Right atrium auricular region (tissue), 2 donors: ENCODE measurements around the gene PALM3. TPM values are rescaled to one million over a fixed set of nuclear protein-coding genes. Genes with fewer than 3 reads are reported as not detected.

ENCODE experiments used
- DNase-seq: peaks from one replicate; pipeline ENCODE4 v3.0.0-alpha.2; 2019; ENCODE audit warnings: low spot score
- H3K27ac ChIP-seq, 2 donors: fragments of 200-600 bp; sonication (generic); 1 replicate in 1 of 2; 2 replicates in 1 of 2; pipeline ENCODE4 v1.5.1; 2016 to 2019
- H3K27me3 ChIP-seq, 2 donors: fragments of 200-600 bp; sonication (generic); one replicate each; pipeline versions ENCODE4 v1.5.1 to v1.6.0; 2017 to 2019
- H3K36me3 ChIP-seq: fragments of 200-600 bp; sonication (generic); one replicate; pipeline ENCODE4 v1.5.1; 2016
- H3K4me1 ChIP-seq, 2 donors: fragments of 200-600 bp; sonication (generic); one replicate each; pipeline versions ENCODE4 v1.5.1 to v1.6.0; 2017 to 2019
- H3K4me3 ChIP-seq, 2 donors: fragments of 200-600 bp; sonication (generic); 1 replicate in 1 of 2; 2 replicates in 1 of 2; pipeline ENCODE4 v1.5.1; 2017 to 2019; ENCODE audit warnings: mild to moderate bottlenecking in 1 of 2, moderate library complexity in 1 of 2
- H3K9me3 ChIP-seq, 2 donors: fragments of 200-600 bp; sonication (generic); one replicate each; pipeline ENCODE4 v1.5.1; 2019
- total RNA-seq, 2 donors: library from RNA; depleted of rRNA; stranded (reverse); fragments of >200 nt; gene quantifications; one replicate each; pipeline ENCODE4 v1.1.0, GENCODE V29; 2016
- TF ChIP-seq, protein P1 (sequence below), 2 donors: fragments of 200-600 bp; sonication (generic); IDR thresholded peaks; one replicate each; pipeline ENCODE4 v1.5.1; 2019; ENCODE audit warnings: antibody characterized with exemption in 2 of 2

PALM3 gene, protein sequence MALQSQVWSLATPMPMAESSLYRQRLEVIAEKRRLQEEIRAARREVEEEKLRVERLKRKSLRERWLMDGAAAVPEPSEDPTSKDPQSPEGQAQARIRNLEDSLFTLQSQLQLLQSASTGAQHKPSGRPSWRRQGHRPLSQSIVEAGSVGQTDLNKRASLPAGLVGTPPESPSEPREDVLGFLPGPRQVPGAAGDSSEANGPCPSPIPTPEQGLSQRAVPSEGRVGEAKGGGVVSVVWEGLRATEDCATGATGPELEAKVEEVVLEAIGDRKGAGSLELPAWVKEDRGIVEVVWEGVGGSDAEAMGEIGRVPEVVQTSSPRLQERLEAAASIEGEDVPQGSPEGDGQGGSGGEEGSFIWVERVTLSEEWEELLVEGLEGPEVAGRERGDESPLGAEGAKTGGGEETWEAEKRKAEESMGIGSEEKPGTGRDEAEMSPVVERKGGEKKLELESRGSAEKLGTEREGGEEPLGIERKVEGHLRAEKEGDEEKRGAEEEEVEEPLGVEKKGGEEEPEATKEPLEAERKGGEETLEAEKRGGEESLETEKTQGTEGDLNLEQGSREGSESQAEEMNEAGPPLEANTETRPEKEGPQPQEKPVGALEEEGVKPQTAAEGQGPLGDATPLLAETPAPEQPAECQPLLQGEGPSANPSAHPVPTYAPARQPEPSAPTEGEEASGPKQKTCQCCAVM
- under 1 TPM; 0.28 to 0.37 TPM for total RNA-seq

DNA sequence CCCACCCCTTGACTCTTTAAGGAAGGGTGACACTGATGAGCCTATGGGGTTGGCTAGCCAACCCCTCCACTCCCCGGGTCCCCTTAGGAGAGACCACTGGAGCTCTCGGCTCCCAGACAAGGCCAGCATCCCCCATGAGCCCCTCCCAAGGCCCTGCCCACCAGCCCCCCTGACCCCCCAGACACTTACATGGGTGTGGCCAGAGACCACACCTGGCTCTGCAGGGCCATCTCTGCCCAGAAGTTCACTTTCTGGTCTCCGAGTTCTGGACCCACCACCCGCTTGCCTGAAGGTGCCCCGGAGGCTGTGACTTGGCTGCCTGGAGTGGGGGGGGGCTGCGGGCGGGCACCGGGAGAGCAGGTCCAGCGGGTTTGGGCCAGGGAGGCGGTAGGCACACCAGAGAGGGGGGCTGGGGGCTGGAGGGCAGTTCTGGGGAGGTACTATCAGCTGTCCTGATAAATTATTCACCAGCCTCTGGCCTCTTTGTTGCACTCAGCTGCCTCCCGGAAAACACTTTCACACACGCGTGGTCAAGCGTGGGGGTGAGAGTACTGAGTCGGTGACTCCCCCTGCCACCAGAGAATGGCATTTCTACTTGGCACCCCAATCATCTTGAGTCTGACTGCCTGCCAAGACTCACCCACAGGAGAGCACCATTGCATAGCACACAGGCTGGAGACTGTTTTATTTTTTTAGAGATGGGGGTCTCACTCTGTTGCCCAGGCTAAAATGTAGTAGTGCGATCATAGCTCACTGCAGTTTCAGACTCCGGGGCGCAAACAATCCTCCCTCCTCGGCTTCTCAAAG, at the start of gene PALM3:
Gene PALM3, minus strand, starts transcription at position 326 of the 807 bp plus-strand sequence. Its CDS starts 96 bp downstream, at position 230.
- TF ChIP-seq, protein P1, sequence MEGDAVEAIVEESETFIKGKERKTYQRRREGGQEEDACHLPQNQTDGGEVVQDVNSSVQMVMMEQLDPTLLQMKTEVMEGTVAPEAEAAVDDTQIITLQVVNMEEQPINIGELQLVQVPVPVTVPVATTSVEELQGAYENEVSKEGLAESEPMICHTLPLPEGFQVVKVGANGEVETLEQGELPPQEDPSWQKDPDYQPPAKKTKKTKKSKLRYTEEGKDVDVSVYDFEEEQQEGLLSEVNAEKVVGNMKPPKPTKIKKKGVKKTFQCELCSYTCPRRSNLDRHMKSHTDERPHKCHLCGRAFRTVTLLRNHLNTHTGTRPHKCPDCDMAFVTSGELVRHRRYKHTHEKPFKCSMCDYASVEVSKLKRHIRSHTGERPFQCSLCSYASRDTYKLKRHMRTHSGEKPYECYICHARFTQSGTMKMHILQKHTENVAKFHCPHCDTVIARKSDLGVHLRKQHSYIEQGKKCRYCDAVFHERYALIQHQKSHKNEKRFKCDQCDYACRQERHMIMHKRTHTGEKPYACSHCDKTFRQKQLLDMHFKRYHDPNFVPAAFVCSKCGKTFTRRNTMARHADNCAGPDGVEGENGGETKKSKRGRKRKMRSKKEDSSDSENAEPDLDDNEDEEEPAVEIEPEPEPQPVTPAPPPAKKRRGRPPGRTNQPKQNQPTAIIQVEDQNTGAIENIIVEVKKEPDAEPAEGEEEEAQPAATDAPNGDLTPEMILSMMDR (IDR thresholded peaks at IDR 0.05), result no peak
- no peaks in the 10 kb centered on the region for H3K27me3 ChIP-seq
- no peak within 1 kb of the TSS for H3K4me3 ChIP-seq
- no peaks in the 10 kb centered on the region for H3K9me3 ChIP-seq
- H3K4me1 ChIP-seq, result peaks cover 0 to 14% of the 10 kb centered on the region in 2 donors
- H3K27ac ChIP-seq, result no peak within 1 kb of the TSS
- no peak for DNase-seq
- no peaks in the 10 kb centered on the region for H3K36me3 ChIP-seq

DNA sequence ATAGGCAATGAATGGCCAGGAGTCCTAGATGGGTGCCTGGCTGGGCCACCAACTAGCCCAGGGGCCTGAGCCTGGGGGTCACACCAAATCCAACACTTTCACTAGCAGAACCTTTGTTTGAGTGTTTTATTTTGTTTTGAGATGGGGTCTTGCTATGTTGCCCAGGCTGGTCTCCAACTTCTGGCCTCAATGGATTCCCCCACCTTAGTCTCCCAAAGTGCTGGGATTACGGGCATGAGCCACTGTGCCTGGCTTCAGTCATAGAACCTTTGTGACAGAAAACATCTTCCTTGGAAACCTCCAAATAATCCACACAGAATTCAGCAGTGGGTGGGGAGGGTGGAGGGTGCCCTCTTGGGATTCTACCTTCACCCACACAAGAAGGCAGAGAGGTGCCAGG, 49.6 kb upstream of the PALM3 start:
- Histone ChIP-seq H3K4me3 (no peak overlapping the region), H3K36me3 (peaks cover 4% of the 10 kb centered on the region), H3K4me1 (peaks cover 0 to 79% of the 10 kb centered on the region in 2 donors), H3K27me3 (no peaks in the 10 kb centered on the region), H3K9me3 (no peaks in the 10 kb centered on the region), H3K27ac (peak overlapping the region; percentile 92 to 96)
- no peak for DNase-seq
- TF ChIP-seq, protein P1 (IDR thresholded peaks at IDR 0.05), result no peak

DNA sequence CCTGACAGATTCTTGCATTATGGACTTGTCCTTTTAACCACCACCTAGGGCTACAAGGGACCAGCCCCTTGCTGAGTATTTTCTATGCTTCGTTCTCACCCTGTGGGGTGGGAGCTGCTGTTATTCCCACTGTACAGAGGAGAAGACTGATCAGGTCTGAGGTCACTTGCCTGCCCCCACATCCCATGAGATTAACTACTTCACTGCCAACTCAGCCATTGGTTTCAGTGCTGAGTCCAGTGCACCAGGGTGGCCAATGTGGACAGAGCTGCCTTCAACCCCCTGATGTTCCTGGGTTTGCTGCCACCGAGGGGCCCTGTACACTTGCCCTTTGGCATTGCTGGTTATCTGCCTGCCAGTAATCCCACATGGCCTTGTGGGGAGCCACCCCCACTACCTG, 48.8 kb upstream of the PALM3 start:
- no peak overlapping the region for H3K4me3 ChIP-seq
- no peaks in the 10 kb centered on the region for H3K27me3 ChIP-seq
- H3K9me3 ChIP-seq, result no peaks in the 10 kb centered on the region
- peaks cover 0 to 71% of the 10 kb centered on the region in 2 donors for H3K4me1 ChIP-seq
- H3K36me3 ChIP-seq, result peaks cover 12% of the 10 kb centered on the region
- H3K27ac ChIP-seq, result peak overlapping the region; percentile 62 to 91
- DNase-seq, result no peak
- TF ChIP-seq, protein P1 (IDR thresholded peaks at IDR 0.05), result no peak

DNA sequence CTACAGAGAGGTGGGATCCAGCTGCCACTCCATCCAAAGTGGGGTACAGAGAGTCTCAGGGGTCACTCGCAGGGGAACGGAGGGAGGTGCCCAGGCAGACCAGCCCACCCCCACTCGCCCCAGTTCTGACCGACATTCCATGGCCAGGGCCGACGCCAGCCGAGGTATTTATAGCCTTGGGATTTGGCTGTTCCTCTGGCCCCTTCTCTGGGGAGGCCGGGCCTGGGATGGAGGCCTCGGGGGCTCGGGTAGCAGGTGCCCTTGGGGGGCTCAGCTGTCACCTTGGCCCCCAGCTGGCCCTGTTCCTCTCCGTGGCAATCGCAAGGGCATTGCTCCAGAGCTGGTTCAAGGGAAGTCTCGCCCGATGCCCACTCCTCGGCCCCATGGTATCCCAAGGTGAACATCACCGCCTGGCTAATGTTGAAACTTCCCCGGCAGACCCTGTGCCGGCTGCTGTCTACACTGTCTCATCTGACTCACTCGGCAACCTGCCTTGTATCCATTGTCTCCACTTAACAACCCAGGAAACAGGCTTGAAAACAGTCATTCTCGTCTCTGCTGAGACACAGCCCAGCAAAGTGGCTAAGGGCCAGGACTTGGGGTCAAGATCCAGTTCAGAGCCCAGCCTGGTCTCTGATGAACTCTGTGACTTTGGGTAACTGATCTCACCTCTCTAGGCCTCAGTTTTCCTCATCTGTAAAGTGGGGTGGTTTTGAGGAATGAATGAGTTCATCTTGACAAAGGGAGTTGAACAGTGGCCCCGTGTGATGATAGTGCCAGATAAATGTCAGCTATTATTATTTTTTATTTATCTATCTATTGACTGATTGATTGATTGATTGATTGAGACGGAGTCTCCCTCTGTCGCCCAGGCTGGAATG, 45.9 kb upstream of the PALM3 start:
- Histone ChIP-seq H3K4me3 (no peak overlapping the region), H3K9me3 (no peaks in the 10 kb centered on the region), H3K4me1 (peaks cover 0 to 46% of the 10 kb centered on the region in 2 donors), H3K27ac (peak overlapping the region; percentile 79 to 91), H3K27me3 (no peaks in the 10 kb centered on the region), H3K36me3 (peaks cover 26% of the 10 kb centered on the region)
- TF ChIP-seq, protein P1 (IDR thresholded peaks at IDR 0.05), result no peak
- no peak for DNase-seq

DNA sequence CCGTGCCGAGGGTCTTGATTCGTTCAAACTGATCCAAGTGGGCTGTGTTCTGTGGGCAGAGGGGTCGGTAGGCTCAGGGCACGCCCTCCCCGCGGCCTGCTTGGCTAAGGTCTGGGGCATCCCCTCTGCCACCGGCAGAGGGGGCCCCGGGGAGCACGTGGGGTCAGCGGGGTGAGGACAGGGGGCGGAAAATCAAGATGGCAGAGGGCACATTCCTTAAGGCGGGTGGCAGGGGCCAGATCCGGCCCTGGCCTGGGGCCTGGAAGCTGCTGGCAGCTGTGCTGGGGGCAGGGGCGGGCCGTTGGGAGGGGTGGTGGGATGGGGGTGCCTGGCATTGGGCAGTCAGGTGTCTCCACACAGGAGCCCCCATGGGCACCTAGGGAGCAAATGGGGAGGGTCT, 45.0 kb upstream of the PALM3 start:
- peak overlapping the region; percentile 79 to 91 for H3K27ac ChIP-seq
- TF ChIP-seq, protein P1 (IDR thresholded peaks at IDR 0.05), result no peak
- no peak for DNase-seq
- H3K4me3 ChIP-seq, result no peak overlapping the region
- H3K27me3 ChIP-seq, result no peaks in the 10 kb centered on the region
- peaks cover 0 to 46% of the 10 kb centered on the region in 2 donors for H3K4me1 ChIP-seq
- H3K9me3 ChIP-seq, result no peaks in the 10 kb centered on the region
- H3K36me3 ChIP-seq, result peaks cover 36% of the 10 kb centered on the region
